Coronary artery (tissue), 2 donors: ENCODE results near the gene CAPN8.
A peak's percentile ranks its signal among the peaks of the same experiment; 100 is the strongest.

Experiments used
- DNase-seq: peaks from one replicate; pipeline ENCODE4 v3.0.0-alpha.2; 2017; ENCODE audit warnings: low spot score
- H3K27ac ChIP-seq, 2 donors: fragments of 200-600 bp; sonication (generic); one replicate each; pipeline ENCODE4 v1.5.1; 2016 to 2019
- H3K4me3 ChIP-seq: fragments of 200-600 bp; sonication (generic); 2 replicates; pipeline ENCODE4 v1.5.1; 2016; ENCODE audit warnings: mild to moderate bottlenecking, moderate library complexity
- CTCF ChIP-seq: fragments of 200-600 bp; sonication (generic); IDR thresholded peaks from one replicate; pipeline ENCODE4 v1.5.1; 2019; ENCODE audit warnings: antibody characterized with exemption

Gene CAPN8

DNA sequence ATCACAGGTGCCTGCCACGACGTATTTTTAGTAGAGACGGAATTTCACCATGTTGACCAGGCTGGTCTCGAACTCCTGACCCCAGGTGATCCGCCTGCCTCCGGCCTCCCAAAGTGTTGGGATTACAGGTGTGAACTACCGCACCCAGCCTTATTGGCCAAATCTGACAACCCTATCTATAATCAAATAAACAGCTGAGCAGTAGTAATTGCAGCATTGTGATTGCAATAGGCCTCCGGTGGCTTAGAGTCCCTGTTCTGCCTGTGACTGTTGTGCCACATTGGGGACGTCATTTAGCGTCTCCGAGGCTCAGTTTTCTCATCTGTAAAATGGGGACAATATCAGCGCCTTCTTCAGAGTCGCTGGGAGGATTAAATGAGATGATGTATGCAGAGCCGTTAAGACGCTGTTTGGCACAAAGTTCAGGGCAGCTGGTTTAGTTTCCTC is 46.3 kb upstream of the CAPN8 start:
- H3K4me3 ChIP-seq, result peak overlapping the region; percentile 86
- no peak for DNase-seq
- peak overlapping the region; percentile 91 to 96 for H3K27ac ChIP-seq

GRCh38 chr1:223711173-223711572 is 45.7 kb upstream of the CAPN8 start:
- Histone ChIP-seq H3K27ac (peak overlapping the region in 1 of 2 donors; percentile 36), H3K4me3 (no peak overlapping the region)
- no peak for TF ChIP-seq CTCF
- DNase-seq, result no peak

More for the DNA sequence above, 46.3 kb upstream of the CAPN8 start:
- no peak for TF ChIP-seq CTCF

DNA sequence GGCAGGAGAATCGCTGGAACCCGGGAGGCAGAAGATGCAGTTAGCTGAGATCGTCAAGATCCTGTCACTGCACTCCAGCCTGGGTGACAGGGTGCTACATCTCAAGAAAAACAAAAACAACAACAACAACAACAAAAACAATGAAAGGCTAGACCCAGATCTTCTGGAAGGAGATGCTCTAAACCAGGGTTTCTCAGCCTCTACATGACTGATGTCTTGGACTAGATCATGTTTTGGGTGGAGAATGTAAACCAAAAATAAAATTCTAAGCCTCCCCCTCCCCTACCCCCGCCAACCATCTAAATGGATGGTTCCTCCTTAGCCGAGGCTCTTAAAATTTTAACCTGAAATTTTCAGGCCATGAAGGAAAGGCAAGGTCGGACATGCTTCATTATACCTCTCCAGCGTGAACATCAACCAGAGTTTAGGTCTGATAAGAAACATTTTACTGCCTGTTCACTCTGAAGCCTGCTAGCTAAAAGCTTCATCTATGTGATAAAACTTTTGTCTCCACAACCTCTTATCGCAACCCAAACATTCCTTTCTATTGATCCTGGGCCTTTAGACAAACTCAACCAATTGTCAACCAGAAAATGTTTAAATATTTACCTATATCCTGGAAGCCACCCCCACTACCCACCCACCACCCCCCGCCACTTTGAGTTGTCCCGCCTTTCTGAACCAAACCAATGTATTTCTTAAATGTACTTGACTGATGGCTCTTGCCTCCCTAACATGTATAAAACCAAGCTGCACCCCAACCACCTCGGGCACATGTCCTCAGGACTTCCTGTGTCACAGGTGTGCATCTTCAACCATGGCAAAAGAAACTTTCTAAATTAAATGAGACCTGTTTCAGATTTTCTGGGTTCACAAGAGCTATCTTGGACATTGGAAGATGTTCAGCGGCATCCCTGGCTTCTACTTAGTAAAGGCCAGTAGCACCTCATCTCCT is 45.0 kb upstream of the CAPN8 start:
- peak overlapping the region in 1 of 2 donors; percentile 36 for H3K27ac ChIP-seq
- no peak overlapping the region for H3K4me3 ChIP-seq
- no peak for DNase-seq
- TF ChIP-seq CTCF, result no peak

- no peak overlapping the region for H3K4me3 ChIP-seq
- no peak for DNase-seq
- peak; percentile 11 for TF ChIP-seq CTCF
- peak overlapping the region; percentile 39 for H3K27ac ChIP-seq
These were observed 44.1 kb upstream of the CAPN8 start for GRCh38 chr1:223709598-223709997.

DNA sequence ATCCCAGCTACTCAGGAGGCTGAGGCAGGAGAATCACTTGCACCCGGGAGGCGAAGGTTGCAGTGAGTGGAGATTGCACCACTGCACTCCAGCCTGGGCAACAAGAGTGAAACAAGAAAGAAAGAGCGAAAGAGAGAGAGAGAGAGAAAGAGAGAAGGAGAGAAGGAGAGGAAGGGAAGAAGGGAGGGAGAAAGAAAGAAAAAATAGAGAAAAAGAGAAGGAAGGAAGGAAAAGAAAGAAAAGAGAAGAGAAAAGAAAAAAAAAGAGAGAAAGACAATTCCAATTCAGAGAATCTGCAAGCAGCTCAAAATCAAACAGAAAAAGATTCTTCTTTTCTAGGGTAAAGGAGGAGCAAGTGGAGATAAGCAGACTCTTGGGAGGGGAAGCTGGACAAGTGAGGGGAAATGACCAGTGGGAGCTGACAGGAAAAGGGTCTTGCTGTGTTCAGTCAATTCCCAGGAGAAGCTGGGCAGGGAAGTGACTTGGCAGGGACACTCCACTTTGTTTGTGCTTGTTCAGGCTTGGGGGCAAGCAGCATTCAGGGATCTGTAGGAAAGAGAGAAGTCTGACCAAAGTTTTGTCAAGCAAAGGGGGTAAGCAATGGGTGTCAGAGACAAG is 43.3 kb upstream of the CAPN8 start:
- no peak for TF ChIP-seq CTCF
- no peak for DNase-seq
- Histone ChIP-seq H3K27ac (peak overlapping the region; percentile 39), H3K4me3 (no peak overlapping the region)

DNA sequence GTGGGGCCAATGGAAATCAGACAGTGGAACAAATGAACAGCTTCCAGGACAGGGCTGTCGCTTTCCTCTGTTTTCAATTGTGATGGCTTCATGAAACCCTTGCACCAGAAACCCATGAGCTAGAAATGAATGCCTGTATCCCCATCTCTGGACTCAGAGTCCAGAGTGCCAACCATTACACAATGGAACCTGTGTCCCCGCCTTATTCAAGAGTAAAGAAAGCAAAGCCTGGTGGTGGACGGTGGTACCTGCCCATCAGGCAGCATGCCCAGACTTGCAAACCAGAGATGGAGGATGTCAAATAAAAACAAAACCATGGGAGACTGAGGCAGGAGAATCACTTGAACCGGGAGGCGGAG is 42.5 kb upstream of the CAPN8 start:
- Histone ChIP-seq H3K27ac (peak overlapping the region; percentile 77 to 93), H3K4me3 (no peak overlapping the region)
- no peak for TF ChIP-seq CTCF
- DNase-seq, result no peak
